Renal cortex interstitium (tissue), 11 donors: Measurements from ENCODE around the gene RAPGEF1. TPM values are rescaled to one million over a fixed set of nuclear protein-coding genes. Genes with fewer than 3 reads are reported as not detected.
A peak's percentile ranks its signal among the peaks of the same experiment; 100 is the strongest.

Source experiments
- DNase-seq, 11 donors: peaks; one replicate each; pipeline ENCODE4 v3.0.0-alpha.2; 2013; ENCODE audit warnings: low read depth in 9 of 11, low spot score in 4 of 11; ENCODE audit errors: extremely low read depth in 1 of 11
- polyA plus RNA-seq, 3 donors: library from polyadenylated mRNA; unstranded; fragments of 120-200 nt; gene quantifications; one replicate each; pipeline ENCODE4 v1.2.1, GENCODE V29; 2013; ENCODE audit not compliant: insufficient read length in 3 of 3

RAPGEF1 gene
- polyA plus RNA-seq, 3 donors = 39.7 to 44.1 (median 40.3) TPM

DNA sequence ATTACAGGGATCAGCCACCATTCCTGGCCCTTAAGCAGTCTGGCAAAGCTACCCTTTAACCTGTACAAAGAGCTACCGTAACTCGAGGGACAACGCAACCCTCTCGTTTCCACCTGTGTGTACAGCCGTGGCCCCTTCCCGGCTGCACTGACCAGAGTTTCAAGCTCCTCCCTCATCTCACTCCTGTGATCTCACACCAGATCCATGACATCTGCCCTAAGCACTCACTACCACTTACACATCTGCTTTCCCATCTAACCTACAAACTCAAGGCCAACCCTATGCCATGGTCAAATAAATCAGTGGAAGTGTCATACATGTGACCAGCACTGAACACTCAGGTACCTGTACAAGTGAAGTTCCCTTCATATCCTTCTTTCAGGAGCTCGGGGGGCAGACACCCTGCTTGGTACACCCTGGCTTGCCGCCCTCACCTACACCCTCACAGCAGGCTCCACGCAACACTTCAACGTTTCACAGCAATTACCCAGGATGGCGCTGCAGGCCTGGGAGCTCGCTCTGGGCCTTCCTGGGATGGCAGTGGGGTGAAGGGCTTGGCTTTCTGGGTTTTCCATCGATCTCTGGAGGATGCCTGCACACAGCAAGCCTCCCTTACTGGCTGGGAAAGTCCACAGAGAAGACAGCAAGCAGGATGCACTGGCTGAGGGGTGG lies 132.8 kb downstream of the RAPGEF1 start:
- no peak for DNase-seq

GRCh38 chr9:131605770-131606590 lies 133.9 kb downstream of the RAPGEF1 start:
- DNase-seq = no peak

- no peak for DNase-seq
Observed at GRCh38 chr9:131603711-131604439, 136.0 kb downstream of the RAPGEF1 start.

DNA sequence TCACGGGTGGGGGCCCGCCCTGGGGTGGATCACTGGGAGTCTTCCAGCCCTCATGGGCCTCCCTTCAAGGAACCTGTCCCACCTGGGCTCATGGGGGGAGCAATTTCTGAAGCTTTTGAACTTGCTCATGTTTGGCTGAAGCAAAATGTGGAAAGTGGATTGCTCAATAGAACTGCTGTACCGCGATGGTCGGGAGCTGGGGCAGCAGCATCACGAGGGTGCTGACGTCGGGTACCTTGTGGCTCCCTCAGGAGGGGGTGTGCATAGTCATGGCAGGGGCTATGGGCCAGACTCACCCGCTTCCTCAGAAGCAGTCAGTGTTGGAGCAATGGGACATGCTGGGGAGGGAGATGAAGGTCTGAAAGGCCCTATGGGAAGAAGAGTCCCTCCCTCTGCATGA lies 136.7 kb downstream of the RAPGEF1 start:
- no peak for DNase-seq

DNA sequence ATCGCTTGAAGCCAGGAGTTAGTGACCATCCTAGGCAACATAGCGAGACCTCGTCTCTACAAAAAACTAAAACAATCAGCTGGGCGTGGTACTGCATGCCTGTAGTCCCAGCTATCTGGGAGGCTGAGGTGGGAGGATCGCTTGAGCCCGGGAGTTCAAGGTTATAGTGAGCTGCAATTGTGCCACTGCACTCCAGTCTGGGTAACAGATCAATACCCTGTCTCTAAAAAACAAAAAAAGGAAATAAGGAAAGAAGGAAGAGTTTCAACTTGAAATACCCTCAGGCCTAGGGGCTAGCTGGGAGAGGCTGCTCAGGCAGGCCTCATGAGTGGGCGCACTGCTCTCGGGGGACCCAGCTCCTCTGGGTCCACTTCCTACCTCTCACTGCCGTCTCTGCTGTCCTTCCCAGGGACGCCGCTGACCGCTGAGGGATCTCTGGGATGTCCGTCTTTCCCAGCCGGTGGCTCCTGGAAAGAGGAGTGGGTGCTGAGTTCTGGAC lies 138.1 kb downstream of the RAPGEF1 start:
- DNase-seq = no peak

GRCh38 chr9:131598121-131598520 lies 141.8 kb downstream of the RAPGEF1 start:
- DNase-seq = no peak

GRCh38 chr9:131597246-131597645 lies 142.6 kb downstream of the RAPGEF1 start:
- no peak for DNase-seq

DNA sequence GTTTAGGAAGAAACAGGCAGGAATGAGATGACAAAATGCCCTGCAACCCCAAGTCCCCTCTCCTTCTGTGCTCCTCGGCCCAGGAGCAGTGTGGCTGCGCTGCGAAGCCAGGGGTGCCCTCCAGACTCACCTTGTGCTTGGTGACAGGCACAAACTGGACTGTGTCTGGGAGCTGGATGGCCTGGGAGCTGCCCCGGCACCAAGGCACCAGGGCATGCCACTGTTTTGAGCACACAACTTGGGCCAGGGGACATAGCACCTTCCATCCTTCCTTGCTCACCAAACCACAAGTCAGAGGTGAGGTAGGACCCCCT lies 143.5 kb downstream of the RAPGEF1 start:
- DNase-seq = no peak

- no peak for DNase-seq
Observed at GRCh38 chr9:131595696-131596429, 144.0 kb downstream of the RAPGEF1 start.

GRCh38 chr9:131594906-131595665 lies 144.8 kb downstream of the RAPGEF1 start:
- no peak for DNase-seq

- no peak for DNase-seq
Observed at GRCh38 chr9:131593936-131594665, 145.8 kb downstream of the RAPGEF1 start.

DNA sequence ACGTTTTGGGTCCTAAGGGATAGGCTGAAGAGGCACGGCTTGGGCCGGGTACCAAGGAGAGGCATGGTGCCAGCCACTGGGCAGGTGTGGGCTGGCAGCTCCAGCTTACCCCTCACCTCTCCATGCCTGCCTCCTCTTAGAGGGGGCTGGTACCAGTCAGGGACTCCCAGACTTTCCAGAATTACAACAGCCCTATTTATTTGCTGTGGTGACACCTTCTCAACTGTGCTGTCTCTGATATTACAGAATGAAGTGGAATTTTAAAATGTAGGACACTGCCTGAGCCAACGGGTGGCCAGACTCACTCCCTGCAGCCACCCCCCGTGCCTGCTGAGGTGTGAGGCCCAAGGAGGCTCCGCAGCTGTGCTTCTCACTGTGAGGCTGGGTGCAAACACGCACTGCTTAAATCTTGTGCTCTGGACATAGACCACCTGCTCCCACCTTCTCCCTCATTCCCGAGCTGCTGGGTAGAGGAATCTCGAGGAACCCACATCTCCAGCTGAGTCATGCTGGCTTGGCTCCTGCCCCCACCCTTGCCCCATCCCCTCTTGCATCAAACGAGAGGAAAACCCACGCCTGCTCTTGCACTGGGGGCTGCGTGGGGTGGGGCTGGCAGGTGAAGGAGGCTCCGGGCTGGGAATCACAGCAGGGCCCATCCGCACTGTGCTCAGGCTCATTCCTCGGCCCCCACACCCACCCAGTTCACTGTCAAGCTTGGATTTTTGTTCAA lies 146.6 kb downstream of the RAPGEF1 start:
- no peak for DNase-seq

- no peak for DNase-seq
Observed at GRCh38 chr9:131591845-131592208, 148.0 kb downstream of the RAPGEF1 start.

DNA sequence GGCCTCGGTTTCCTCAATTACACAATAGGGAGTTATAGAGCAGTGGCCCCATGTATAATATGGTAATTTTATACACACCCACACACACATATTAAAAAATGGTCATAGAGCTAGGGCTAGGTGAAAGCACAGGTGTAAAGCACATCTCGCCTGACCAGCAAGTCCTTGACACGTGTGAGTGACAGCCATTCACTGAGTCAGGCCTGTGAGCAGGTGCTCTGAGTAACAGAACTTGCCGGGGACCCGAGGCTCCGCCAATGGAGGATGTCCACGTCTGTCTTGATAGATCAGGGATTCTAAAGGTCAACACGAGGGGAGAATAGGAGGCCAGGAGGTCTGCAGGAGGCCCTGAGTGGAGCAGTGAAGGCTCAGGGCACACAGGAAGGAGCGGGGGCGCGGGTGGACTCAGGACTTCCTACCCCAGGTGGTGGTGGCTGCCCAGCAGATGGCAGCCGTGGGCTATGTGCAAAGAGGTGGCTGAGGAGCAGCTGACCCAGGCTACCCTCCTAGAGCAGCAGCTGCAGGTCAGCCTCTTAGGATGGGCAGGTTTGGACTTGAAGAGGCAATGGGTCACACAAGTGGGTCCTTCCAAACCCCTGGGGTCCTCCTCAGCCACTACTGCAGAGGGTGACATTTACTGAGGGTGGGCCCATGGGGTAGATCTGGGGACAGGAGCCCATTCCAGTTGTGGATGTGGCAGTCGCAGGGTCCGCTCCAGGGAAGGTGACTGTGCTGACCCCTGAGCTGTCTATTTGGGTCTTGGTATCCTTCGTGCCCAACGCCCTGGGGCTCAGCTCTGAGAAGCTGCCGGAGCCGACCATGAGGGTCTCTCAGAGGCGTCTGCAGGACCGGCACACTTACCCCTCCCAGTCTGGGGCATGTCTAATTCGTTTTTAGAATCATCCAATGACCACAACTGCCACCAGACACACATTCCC lies 148.7 kb downstream of the RAPGEF1 start:
- DNase-seq = peak in 7 of 11 donors; percentile 48 to 60 (median 52)

- no peak for DNase-seq
Observed at GRCh38 chr9:131590449-131590848, 149.4 kb downstream of the RAPGEF1 start.

DNA sequence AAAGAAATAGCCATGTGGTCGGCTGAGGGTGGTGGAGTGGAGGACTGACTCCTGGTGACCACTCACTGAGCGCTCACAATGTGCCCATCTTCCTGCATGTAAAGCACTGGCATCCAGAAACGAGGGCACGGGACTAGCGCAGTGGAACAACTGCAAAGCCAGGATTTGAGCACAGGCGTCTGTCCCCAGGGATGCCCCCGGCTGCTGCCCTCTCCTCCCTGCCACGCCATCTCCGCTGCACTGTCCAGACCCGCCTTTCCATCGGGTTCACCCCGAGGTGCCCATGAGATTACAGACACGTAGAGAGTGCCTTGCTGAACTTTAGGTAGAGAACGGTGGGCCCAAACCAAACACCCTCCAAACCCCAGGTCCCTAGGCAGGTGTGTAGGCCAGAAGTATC lies 149.9 kb downstream of the RAPGEF1 start:
- no peak for DNase-seq
